GM12878 (cell line): ENCODE measurements around the gene RASA4B. TPM values are rescaled to one million over a fixed set of nuclear protein-coding genes. Genes with fewer than 3 reads are reported as not detected.
"Not testable (repeated sequence)": the region's sequence is repeated elsewhere in the genome, so short reads cannot be mapped to it uniquely, and the experiment has no call there.

Experiments used
- ATAC-seq: fragments of 200-7000 bp; cut with Tn5 transposase; 3 replicates; pipeline ENCODE4 v1.9.1; 2020; ENCODE audit warnings: mild to moderate bottlenecking, moderate library complexity
- BruUV-seq: library from RNA; stranded (reverse); fragments of 400-500 nt; replicated peaks from 2 replicates; lab custom pipeline; 2021; lab: Mats Ljungman, UMichigan
- CTCF ChIA-PET: fragments of 300-600 bp; sonication (Branson Sonifier 250); formaldehyde crosslinking; extraction: SDS; loops from one replicate; lab custom pipeline; 2021; ENCODE audit warnings: inconsistent platforms; lab: Yijun Ruan, JAX
- POLR2A ChIA-PET: fragments of 350-600 bp; formaldehyde crosslinking; extraction: SDS; loops from one replicate; lab custom pipeline; 2021; ENCODE audit warnings: inconsistent platforms; lab: Charles Lee
- RAD21 ChIA-PET: fragments of 300-600 bp; sonication (Branson Sonifier 250); formaldehyde crosslinking; loops from one replicate; lab custom pipeline; 2023; ENCODE audit warnings: antibody characterized with exemption; ENCODE audit not compliant: unreplicated experiment; lab: Charles Lee
- SMC1A ChIA-PET: fragments of 300-600 bp; sonication (Branson Sonifier 250); formaldehyde crosslinking; loops from one replicate; lab custom pipeline; 2023; ENCODE audit not compliant: unreplicated experiment, uncharacterized antibody; lab: Charles Lee
- DNase-seq: peaks from one replicate; pipeline ENCODE4 v3.0.0-alpha.2; 2011; ENCODE audit warnings: low read depth, low spot score
- FAIRE-seq: peaks from 3 replicates; lab custom pipeline; 2011; peaks lifted over from hg19 to GRCh38; lab: Jason Lieb, UNC
- H2AFZ ChIP-seq: 2 replicates; pipeline ENCODE4 v1.6.0; 2011; ENCODE audit warnings: low read depth, low read length, control low read depth; ENCODE audit not compliant: control insufficient read depth
- H3K27ac ChIP-seq: 2 replicates; pipeline ENCODE4 v1.5.1; 2011; ENCODE audit warnings: control low read depth; ENCODE audit not compliant: control insufficient read depth, insufficient read depth
- H3K27me3 ChIP-seq, 2 experiments: replicated peaks in 1 of 2; 2 replicates each; pipeline versions ENCODE4 v1.6.0 to v1.6.1; 2011; ENCODE audit warnings: low read length in 1 of 2; ENCODE audit not compliant: control insufficient read depth in 2 of 2, insufficient read depth in 2 of 2
- H3K36me3 ChIP-seq, 2 experiments: 2 replicates each; pipeline ENCODE4 v1.5.1; 2011; ENCODE audit warnings: low read length in 1 of 2; ENCODE audit not compliant: control insufficient read depth in 2 of 2, insufficient read depth in 2 of 2
- H3K4me1 ChIP-seq: 2 replicates; pipeline ENCODE4 v1.6.1; 2011; ENCODE audit warnings: mild to moderate bottlenecking, low read length, moderate library complexity, mixed read lengths; ENCODE audit not compliant: control insufficient read depth, insufficient read depth
- H3K4me2 ChIP-seq: 2 replicates; pipeline ENCODE4 v1.6.0; 2011; ENCODE audit warnings: control low read depth; ENCODE audit not compliant: control insufficient read depth, insufficient read depth
- H3K4me3 ChIP-seq: fragments of 200-600 bp; sonication (generic); 2 replicates; pipeline ENCODE4 v1.5.1; 2016
- H3K79me2 ChIP-seq: 2 replicates; pipeline ENCODE4 v1.6.0; 2011; ENCODE audit warnings: low read length; ENCODE audit not compliant: control insufficient read depth, insufficient read depth
- H3K9ac ChIP-seq: 2 replicates; pipeline ENCODE4 v1.8.0; 2011; ENCODE audit warnings: low read length, control low read depth, mixed read lengths; ENCODE audit not compliant: control insufficient read depth, insufficient read depth
- H3K9me3 ChIP-seq: replicated peaks from 3 replicates; pipeline ENCODE4 v1.5.1; 2011; ENCODE audit warnings: mild to moderate bottlenecking, low read length; ENCODE audit not compliant: control insufficient read depth, insufficient read depth
- H4K20me1 ChIP-seq: 2 replicates; pipeline ENCODE4 v1.6.0; 2011; ENCODE audit not compliant: control insufficient read depth, insufficient read depth
- whole genome bisulfite sequencing: methylation state at CpG from one replicate; pipeline ENCODE4 v1.1.6; 2016; ENCODE audit warnings: low lambda C conversion rate; ENCODE audit not compliant: insufficient replicate concordance, insufficient coverage; ENCODE audit errors: missing lambda C conversion rate; 5-methylcytosine and 5-hydroxymethylcytosine counted together
- in situ Hi-C: fragments of 300-500 bp; cut with MboI; formaldehyde crosslinking; loops from 9 replicates; pipeline ENCODE4 v1.14.3; 2018; ENCODE audit warnings: mixed read lengths
- intact Hi-C: fragments of 100-400 bp; cut with micrococcal nuclease; formaldehyde crosslinking; loops from one replicate; pipeline ENCODE4 v1.14.2; 2022; ENCODE audit not compliant: unreplicated experiment
- polyA plus RNA-seq, 11 experiments: library from polyadenylated mRNA; depleted of rRNA in 4 of 11; unstranded in 6 of 11; stranded (reverse) in 5 of 11; fragments of >200 nt; fragmentation: Nextera tagmentation in 4 of 11; fragmentation: Illumina TruSeq in 1 of 11; extraction: Ambion mirVana in 4 of 11; extraction: Trizol in 1 of 11; gene quantifications; 1 replicate in 1 of 11; 2 replicates in 10 of 11; pipeline versions ENCODE4 v1.2.1 to v1.2.3, GENCODE V29; 2011 to 2016; ENCODE audit warnings: inconsistent platforms in 2 of 11, missing spikeins in 2 of 11, low read depth in 1 of 11
- total RNA-seq, 4 experiments: library from RNA; depleted of rRNA in 3 of 4; stranded (reverse); fragments of >200 nt in 3 of 4; fragmentation: Illumina TruSeq in 1 of 4; extraction: Trizol in 1 of 4; gene quantifications; 2 replicates each; pipeline versions ENCODE4 v1.2.1 to v1.2.3, GENCODE V29; 2013 to 2021

Gene RASA4B
- total and polyA plus RNA-seq, 10 of the 15 experiments (the other 5 are each of a cell fraction or from before 2014, with no cell fraction given): 0.10 to 16.4 (median 6.4) TPM

DNA sequence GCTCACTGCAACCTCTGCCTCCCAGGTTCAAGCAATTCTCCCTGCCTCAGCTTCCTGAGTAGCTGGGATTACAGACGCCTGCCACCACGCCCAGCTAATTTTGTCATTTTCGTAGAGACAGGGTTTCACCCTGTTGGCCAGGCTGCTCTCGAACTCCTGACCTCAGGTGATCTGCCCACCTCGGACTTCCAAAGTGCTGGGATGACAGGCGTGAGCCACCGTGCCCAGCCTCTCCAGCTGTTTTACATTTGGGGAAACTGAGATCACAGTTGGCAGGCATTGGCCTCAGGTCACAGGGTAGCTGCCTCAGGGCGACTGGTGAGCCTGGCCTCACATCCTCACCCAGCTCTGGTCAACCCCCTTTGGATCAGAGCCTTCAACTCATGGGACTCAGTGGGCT lies 7.0 kb downstream of the RASA4B start:
- H3K27ac ChIP-seq, H4K20me1 ChIP-seq, in situ Hi-C loops, H3K36me3 ChIP-seq, BruUV-seq, H3K9me3 ChIP-seq, SMC1A ChIA-PET, H3K4me2 ChIP-seq, H2AFZ ChIP-seq, ATAC-seq, FAIRE-seq, H3K79me2 ChIP-seq, H3K4me3 ChIP-seq, H3K4me1 ChIP-seq, CTCF ChIA-PET, intact Hi-C loops, RAD21 ChIA-PET, POLR2A ChIA-PET, H3K27me3 ChIP-seq, H3K9ac ChIP-seq, DNase-seq: not testable (repeated sequence)
- WGBS: 19% methylated on average over 3 of the region's 8 CpGs

DNA sequence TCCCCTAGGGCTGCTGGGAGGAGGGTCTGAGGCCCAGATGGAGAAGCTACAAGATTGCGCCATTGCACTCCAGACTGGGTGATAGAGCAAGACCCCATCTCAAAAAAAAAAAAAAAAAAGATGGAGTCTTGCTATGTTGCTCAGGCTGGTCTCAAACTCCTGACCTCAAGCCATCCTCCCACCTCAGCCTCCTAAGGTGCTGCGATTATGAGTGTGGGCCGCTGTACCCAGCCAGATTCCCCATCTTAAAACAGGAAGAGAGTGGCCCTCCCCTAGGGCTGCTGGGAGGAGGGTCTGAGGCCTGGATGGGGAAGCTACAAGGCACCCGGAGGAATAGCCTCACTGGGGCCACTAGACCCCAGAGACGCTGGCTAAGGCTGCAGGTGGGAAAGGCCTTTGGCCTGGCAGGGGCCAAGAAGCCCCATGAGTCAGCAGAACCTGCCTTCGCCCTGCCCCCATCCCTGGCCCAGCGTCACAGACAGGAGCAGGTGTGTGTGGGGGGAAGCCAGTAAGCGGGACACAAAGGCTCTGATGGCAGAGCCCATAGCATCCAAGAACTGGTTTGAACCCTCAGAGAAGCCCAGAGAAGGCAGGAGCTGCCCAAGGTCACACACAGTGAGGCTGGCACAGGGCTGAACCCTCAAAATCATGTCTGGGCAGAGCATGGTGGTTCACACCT lies 10.0 kb downstream of the RASA4B start:
- H3K27ac ChIP-seq, H3K27me3 ChIP-seq, H2AFZ ChIP-seq, POLR2A ChIA-PET, H3K4me2 ChIP-seq, H3K79me2 ChIP-seq, H4K20me1 ChIP-seq, RAD21 ChIA-PET, H3K4me3 ChIP-seq, H3K4me1 ChIP-seq, H3K36me3 ChIP-seq, DNase-seq, H3K9ac ChIP-seq, in situ Hi-C loops, intact Hi-C loops, BruUV-seq, FAIRE-seq, H3K9me3 ChIP-seq, ATAC-seq, SMC1A ChIA-PET, CTCF ChIA-PET: not testable (repeated sequence)
- WGBS: 100% methylated on average over 2 of the region's 8 CpGs

DNA sequence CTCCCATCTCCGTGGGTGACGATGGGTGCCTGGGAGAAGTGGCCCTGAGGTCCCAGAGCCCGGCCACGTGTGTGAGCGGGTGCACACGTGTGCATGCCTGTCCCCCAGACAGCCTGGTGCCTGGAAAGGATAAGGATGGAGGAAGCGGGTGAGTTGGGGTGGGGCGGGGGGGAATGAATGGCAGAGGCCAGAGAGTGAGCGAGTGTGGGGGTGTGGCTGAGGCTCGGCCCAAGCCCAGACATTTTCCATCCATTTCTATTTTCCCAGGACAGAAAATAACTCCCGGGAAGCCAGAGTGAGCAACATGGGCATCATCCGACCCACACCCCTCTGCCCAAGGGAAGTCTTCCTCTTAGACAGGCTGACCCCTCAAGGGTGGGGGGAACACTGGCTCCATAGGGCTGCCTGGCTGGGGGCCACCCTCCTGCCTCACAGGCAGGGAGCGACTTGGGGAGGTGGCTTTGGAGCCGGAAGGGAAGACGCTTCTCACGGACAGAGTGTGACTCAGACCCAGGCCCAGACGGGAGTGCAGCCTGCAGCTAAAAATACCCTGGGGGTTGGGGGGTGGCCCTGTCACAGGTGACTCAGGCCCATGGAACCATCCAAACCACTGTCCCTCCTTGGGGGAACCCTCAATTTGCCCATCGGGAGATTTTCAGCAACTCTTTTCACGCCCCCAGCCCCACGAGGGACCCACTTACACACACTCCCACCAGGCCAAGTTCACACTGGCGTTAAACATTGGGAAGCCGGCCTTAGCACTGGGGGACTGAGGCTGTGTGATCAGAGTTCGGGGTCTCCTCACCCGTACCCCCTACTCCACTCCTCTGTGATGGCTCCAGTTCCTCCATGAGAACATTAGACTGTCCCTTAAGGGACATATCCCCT lies 12.0 kb downstream of the RASA4B start:
- H3K27me3 ChIP-seq, in situ Hi-C loops, H3K79me2 ChIP-seq, SMC1A ChIA-PET, H3K36me3 ChIP-seq, POLR2A ChIA-PET, DNase-seq, H3K4me3 ChIP-seq, H3K9me3 ChIP-seq, ATAC-seq, H3K27ac ChIP-seq, H3K4me2 ChIP-seq, H3K4me1 ChIP-seq, FAIRE-seq, intact Hi-C loops, RAD21 ChIA-PET, H2AFZ ChIP-seq, H4K20me1 ChIP-seq, H3K9ac ChIP-seq, BruUV-seq, CTCF ChIA-PET: not testable (repeated sequence)
- 60% methylated on average over 5 of the region's 24 CpGs for WGBS

DNA sequence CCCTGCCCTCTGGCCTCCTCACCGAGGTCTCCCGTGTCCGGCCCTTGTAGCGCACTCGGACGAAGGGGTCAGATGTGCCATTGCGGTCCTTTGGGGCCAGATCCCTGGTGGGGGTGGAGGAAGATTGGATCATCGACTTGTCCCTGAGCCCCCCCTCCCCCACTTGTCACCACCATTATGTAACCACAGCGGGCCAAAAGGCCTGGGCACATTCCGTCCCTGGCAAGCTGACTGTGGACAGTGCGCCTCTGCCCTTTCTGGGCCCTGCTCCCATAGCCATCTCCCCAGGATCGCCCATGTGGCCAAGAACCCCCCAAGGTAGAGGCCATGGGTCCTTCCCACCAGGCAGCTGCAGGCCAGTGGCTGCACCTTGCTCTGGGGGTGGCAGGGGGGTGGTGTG lies 14.4 kb downstream of the RASA4B start:
- H3K27me3 ChIP-seq, H3K27ac ChIP-seq, H3K4me1 ChIP-seq, FAIRE-seq, intact Hi-C loops, BruUV-seq, SMC1A ChIA-PET, H3K9ac ChIP-seq, CTCF ChIA-PET, H4K20me1 ChIP-seq, H3K79me2 ChIP-seq, H2AFZ ChIP-seq, in situ Hi-C loops, H3K36me3 ChIP-seq, ATAC-seq, H3K4me3 ChIP-seq, H3K4me2 ChIP-seq, POLR2A ChIA-PET, RAD21 ChIA-PET, H3K9me3 ChIP-seq, DNase-seq: not testable (repeated sequence)
- WGBS: no CpG with 5 or more reads among the region's 12 CpGs
